HL-60 (cell line): ENCODE results near the gene SH3RF3.

Source experiments
- DNase-seq, 2 experiments: peaks; one replicate each; pipeline ENCODE4 v3.0.0-alpha.2; 2010 to 2020; ENCODE audit warnings: low read depth in 1 of 2, low spot score in 1 of 2
- H3K27ac ChIP-seq: fragments of 250-450 bp; sonication (Bioruptor Pico); replicated peaks from 2 replicates; pipeline ENCODE4 v1.5.1; 2020; ENCODE audit warnings: mild to moderate bottlenecking, moderate library complexity
- H3K27me3 ChIP-seq: fragments of 250-450 bp; sonication (Bioruptor Pico); 2 replicates; pipeline ENCODE4 v1.5.1; 2021; ENCODE audit warnings: mild to moderate bottlenecking, moderate library complexity; ENCODE audit not compliant: insufficient read depth, poor library complexity, severe bottlenecking
- H3K4me3 ChIP-seq: replicated peaks from 2 replicates; pipeline ENCODE4 v1.5.1; 2011; ENCODE audit warnings: mild to moderate bottlenecking, control low read depth, low read length; ENCODE audit not compliant: insufficient read depth
- GABPA ChIP-seq: IDR thresholded peaks from 2 replicates; pipeline ENCODE4 v1.6.1; 2012; ENCODE audit warnings: low read depth
- POLR2AphosphoS5 ChIP-seq: IDR thresholded peaks from 2 replicates; pipeline ENCODE4 v1.6.1; 2012; ENCODE audit warnings: low read depth
- SPI1 ChIP-seq: IDR thresholded peaks from 2 replicates; pipeline ENCODE4 v1.6.1; 2012; ENCODE audit warnings: low read depth, mild to moderate bottlenecking, borderline replicate concordance
- TF ChIP-seq, protein P1 (sequence below): IDR thresholded peaks from one replicate; pipeline ENCODE4 v1.5.1; 2011; ENCODE audit warnings: low read length, control low read depth, inconsistent platforms; ENCODE audit not compliant: insufficient read depth
- TF ChIP-seq, protein P2 (sequence below): IDR thresholded peaks from 2 replicates; pipeline ENCODE4 v1.6.1; 2012; ENCODE audit warnings: low read depth; ENCODE audit not compliant: insufficient replicate concordance

SH3RF3 gene

GRCh38 chr2:109419960-109420370 lies 291.0 kb downstream of the SH3RF3 start:
- TF ChIP-seq SPI1 (no peak), POLR2AphosphoS5 (no peak), GABPA (no peak)
- TF ChIP-seq, protein P1, sequence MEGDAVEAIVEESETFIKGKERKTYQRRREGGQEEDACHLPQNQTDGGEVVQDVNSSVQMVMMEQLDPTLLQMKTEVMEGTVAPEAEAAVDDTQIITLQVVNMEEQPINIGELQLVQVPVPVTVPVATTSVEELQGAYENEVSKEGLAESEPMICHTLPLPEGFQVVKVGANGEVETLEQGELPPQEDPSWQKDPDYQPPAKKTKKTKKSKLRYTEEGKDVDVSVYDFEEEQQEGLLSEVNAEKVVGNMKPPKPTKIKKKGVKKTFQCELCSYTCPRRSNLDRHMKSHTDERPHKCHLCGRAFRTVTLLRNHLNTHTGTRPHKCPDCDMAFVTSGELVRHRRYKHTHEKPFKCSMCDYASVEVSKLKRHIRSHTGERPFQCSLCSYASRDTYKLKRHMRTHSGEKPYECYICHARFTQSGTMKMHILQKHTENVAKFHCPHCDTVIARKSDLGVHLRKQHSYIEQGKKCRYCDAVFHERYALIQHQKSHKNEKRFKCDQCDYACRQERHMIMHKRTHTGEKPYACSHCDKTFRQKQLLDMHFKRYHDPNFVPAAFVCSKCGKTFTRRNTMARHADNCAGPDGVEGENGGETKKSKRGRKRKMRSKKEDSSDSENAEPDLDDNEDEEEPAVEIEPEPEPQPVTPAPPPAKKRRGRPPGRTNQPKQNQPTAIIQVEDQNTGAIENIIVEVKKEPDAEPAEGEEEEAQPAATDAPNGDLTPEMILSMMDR, result no peak
- TF ChIP-seq, protein P2, sequence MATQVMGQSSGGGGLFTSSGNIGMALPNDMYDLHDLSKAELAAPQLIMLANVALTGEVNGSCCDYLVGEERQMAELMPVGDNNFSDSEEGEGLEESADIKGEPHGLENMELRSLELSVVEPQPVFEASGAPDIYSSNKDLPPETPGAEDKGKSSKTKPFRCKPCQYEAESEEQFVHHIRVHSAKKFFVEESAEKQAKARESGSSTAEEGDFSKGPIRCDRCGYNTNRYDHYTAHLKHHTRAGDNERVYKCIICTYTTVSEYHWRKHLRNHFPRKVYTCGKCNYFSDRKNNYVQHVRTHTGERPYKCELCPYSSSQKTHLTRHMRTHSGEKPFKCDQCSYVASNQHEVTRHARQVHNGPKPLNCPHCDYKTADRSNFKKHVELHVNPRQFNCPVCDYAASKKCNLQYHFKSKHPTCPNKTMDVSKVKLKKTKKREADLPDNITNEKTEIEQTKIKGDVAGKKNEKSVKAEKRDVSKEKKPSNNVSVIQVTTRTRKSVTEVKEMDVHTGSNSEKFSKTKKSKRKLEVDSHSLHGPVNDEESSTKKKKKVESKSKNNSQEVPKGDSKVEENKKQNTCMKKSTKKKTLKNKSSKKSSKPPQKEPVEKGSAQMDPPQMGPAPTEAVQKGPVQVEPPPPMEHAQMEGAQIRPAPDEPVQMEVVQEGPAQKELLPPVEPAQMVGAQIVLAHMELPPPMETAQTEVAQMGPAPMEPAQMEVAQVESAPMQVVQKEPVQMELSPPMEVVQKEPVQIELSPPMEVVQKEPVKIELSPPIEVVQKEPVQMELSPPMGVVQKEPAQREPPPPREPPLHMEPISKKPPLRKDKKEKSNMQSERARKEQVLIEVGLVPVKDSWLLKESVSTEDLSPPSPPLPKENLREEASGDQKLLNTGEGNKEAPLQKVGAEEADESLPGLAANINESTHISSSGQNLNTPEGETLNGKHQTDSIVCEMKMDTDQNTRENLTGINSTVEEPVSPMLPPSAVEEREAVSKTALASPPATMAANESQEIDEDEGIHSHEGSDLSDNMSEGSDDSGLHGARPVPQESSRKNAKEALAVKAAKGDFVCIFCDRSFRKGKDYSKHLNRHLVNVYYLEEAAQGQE, result no peak
- Histone ChIP-seq H3K4me3 (no peak overlapping the region), H3K27ac (no peak overlapping the region), H3K27me3 (no peaks in the 10 kb centered on the region)
- no peak for DNase-seq

GRCh38 chr2:109421101-109421500 lies 292.1 kb downstream of the SH3RF3 start:
- no peak for DNase-seq
- no peaks in the 10 kb centered on the region for H3K27me3 ChIP-seq
- TF ChIP-seq SPI1, result no peak
- TF ChIP-seq, protein P1, result no peak
- TF ChIP-seq GABPA, result no peak
- TF ChIP-seq POLR2AphosphoS5, result no peak
- TF ChIP-seq, protein P2, result no peak
- H3K27ac ChIP-seq, result no peak overlapping the region
- no peak overlapping the region for H3K4me3 ChIP-seq

DNA sequence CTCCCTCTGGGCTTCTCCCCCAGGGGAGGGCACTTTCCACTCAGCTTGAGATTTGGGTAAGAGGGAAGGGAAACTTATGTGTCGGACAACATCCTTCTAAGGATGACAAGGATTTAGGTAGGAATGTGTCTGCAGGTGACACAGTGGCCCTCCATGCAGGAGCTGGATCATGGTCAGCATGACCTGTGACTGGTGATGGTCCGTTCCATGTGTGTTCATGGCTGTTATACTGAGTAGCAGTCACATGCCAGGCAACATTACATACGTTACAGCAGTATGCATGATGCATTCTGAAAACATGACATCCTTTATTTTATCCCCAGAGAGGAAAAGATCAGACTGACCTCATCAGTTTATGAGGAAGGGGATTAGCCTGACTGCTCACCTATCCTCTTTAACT lies 292.6 kb downstream of the SH3RF3 start:
- Histone ChIP-seq H3K27ac (no peak overlapping the region), H3K27me3 (no peaks in the 10 kb centered on the region), H3K4me3 (no peak overlapping the region)
- TF ChIP-seq POLR2AphosphoS5 (no peak), GABPA (no peak)
- TF ChIP-seq, protein P1, result no peak
- no peak for DNase-seq

DNA sequence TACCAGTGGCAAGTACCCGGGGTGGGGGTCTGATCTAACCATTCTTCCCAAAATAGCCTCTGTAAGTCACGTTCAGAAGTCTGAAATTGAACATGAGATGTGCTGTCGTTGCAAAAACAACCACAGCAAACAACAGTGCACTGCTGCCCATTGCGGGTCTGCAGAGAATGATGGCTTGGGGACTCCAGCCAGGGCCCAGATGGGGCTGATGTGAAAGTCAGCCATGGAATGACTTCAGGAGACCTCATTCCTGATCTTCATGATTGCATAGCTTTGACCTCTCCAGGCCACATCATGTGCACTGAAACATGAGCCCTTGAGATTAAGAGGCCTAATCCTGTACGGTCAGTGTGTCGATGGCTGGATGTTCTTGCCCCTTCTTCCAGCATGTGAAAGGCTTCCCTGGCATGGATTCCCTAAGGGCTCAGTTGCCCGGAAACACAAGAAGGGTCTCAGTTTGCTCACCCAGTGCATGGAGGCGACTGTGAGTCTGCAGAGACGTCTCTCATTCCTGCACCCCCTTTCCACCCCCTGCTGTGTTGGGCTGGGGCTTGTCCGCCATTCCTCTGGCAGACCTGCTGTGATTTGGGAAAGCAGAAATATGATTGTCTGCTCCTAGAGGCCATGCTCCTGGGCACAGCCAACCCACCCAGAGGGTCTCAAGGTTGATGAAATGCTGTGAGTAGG lies 293.2 kb downstream of the SH3RF3 start:
- DNase-seq, result no peak
- Histone ChIP-seq H3K27ac (no peak overlapping the region), H3K27me3 (no peaks in the 10 kb centered on the region), H3K4me3 (no peak overlapping the region)
- TF ChIP-seq, protein P1, result no peak
- TF ChIP-seq SPI1, result no peak
- TF ChIP-seq GABPA, result no peak
- no peak for TF ChIP-seq POLR2AphosphoS5
- TF ChIP-seq, protein P2, result no peak
